HG02623 (cell line): ENCODE data around the gene MRC1.

ENCODE experiments used
- ATAC-seq: cut with Tn5 transposase; IDR thresholded peaks from one replicate; pipeline ENCODE4 v1.9.1; 2021; ENCODE audit warnings: moderate library complexity; ENCODE audit not compliant: unreplicated experiment

The MRC1 gene

GRCh38 chr10:17842641-17843040 is 33.5 kb downstream of the MRC1 start:
- ATAC-seq: no peak

- no peak for ATAC-seq
Observed at GRCh38 chr10:17847585-17848296, 38.6 kb downstream of the MRC1 start.

GRCh38 chr10:17848646-17849045 is 39.5 kb downstream of the MRC1 start:
- no peak for ATAC-seq

GRCh38 chr10:17850501-17850900 is 41.4 kb downstream of the MRC1 start:
- ATAC-seq: no peak

- no peak for ATAC-seq
Observed at GRCh38 chr10:17851611-17852010, 42.5 kb downstream of the MRC1 start.

GRCh38 chr10:17854044-17854652 is 45.0 kb downstream of the MRC1 start:
- no peak for ATAC-seq

- ATAC-seq: no peak
Observed at GRCh38 chr10:17857040-17857439, 47.9 kb downstream of the MRC1 start.

- no peak for ATAC-seq
Observed at GRCh38 chr10:17859492-17860156, 50.5 kb downstream of the MRC1 start.

- ATAC-seq: no peak
Observed at GRCh38 chr10:17861760-17862159, 52.6 kb downstream of the MRC1 start.

- no peak for ATAC-seq
Observed at GRCh38 chr10:17865351-17865750, 56.2 kb downstream of the MRC1 start.

- no peak for ATAC-seq
Observed at GRCh38 chr10:17866346-17866745, 57.2 kb downstream of the MRC1 start.

- ATAC-seq: no peak
Observed at GRCh38 chr10:17867056-17867455, 57.9 kb downstream of the MRC1 start.

- no peak for ATAC-seq
Observed at GRCh38 chr10:17871036-17871435, 61.9 kb downstream of the MRC1 start.

GRCh38 chr10:17872191-17873091 is 63.3 kb downstream of the MRC1 start:
- ATAC-seq: no peak

GRCh38 chr10:17873946-17874345 is 64.8 kb downstream of the MRC1 start:
- no peak for ATAC-seq

GRCh38 chr10:17877121-17877520 is 68.0 kb downstream of the MRC1 start:
- ATAC-seq: no peak

- ATAC-seq: no peak
Observed at GRCh38 chr10:17878896-17879295, 69.7 kb downstream of the MRC1 start.

GRCh38 chr10:17880601-17881000 is 71.5 kb downstream of the MRC1 start:
- no peak for ATAC-seq

GRCh38 chr10:17882557-17882956 is 73.4 kb downstream of the MRC1 start:
- no peak for ATAC-seq

GRCh38 chr10:17883621-17884020 is 74.5 kb downstream of the MRC1 start:
- no peak for ATAC-seq

- no peak for ATAC-seq
Observed at GRCh38 chr10:17888189-17888588, 79.0 kb downstream of the MRC1 start.
